UCSD-AML1 (cell line): ENCODE results near the gene LYST.
"Not testable (repeated sequence)": the region's sequence is repeated elsewhere in the genome, so short reads cannot be mapped to it uniquely, and the experiment has no call there.

Experiments used
- DNase-seq: peaks from one replicate; lab custom pipeline; 2025; ENCODE audit not compliant: unreplicated experiment; lab: John Stamatoyannopoulos, UW

Gene LYST

DNA sequence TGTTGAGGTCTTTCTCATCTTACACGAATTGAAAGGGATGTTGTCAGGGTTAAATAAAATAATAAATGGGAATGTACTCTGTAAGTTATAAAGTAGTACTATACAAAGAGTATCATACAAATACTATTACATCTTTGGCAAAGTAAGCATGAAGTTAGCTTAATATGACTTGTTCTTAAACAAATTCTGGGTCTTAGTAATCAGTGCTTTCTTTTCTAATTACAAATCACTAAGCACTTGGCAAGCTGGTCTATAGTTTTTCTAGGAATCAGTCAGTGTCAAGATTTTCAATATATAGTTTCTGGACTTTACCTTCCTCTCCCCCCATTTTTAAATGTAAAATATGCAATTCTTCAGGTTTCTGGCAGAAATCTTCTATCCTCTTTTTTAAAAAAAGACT, 6.9 kb downstream of the LYST start:
- DNase-seq: no peak

DNA sequence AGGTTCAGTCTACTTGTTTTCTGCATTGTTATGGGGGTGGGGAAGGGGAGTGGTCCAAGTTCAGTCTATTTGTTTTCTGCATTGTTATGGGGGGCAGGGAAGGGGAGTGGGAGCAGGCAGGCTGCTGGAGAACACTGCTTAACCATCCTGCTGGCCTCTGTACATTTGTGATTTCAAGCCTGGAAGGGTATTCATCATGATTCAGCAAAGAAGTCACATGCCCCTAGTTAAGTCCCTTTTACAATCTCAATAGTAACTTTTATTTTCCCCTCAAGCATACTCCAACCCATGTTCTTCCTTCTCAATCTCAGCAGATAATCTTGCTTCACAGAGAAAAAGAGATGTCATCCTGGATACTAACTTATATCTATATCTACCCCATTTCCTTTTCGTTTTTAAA, 7.9 kb downstream of the LYST start:
- DNase-seq: no peak

DNA sequence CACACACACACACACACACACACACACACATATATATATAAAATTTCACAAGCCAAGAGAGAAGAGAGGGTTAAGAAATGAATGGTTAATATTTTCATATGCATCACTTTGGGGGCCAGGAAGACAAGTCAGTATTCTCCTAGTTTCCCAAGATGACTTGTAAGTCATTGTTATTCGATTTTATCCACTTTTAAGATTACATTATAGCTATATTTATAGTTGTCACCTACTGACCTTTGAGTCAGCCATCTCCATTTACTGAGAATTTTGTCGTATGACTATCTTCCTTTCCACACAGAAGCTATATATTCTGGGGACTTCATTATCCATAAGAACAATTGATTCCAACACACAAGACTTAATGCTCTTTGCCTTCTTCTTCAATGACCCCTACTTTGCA, 8.9 kb downstream of the LYST start:
- no peak for DNase-seq

DNA sequence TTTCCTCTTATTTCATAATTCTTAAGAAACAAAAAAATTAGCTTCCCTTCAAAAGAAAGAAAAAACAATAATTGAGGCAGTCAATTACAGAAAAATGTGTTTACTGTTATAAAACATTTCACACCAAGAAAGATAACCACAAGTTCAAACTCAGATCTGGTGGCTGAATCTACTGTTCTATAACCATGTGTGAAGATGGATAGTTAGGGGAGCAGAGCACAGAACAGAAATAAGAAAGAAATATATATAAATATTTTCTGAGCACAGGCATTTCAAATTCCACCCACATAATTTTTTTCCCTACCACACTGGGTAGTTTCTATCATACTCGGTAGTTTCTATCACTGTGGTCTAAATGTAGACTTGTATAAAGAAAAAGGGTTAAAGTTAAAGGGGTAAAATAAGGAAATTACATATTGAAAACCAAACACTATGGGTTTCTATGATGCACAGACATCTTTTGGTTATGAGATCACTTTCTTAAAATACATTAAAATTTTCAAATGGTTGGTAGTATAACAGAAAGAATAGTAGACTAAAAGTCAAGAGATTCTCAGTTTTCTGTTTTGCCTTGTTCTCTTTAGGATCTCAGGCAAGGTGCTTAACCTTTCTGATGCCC, 10.8 kb downstream of the LYST start:
- no peak for DNase-seq

DNA sequence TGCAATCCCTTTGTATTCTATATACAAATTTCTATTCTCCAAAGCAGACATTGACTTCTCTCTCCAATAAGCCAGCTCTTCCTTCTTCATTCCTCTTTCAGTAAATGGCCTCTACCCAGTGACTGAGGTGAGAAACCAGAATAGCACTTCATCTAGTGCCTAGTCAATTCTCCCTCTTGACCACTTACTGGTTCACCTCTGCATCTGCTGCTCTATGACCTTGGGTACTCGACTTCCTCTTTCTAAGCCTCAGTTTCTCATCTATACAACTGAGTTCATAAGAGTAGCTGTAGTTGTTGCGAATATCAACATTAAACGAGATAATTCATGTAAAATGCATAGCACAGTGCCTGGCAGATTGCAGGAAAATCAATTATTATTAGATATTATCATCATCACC, 12.4 kb downstream of the LYST start:
- DNase-seq: no peak

DNA sequence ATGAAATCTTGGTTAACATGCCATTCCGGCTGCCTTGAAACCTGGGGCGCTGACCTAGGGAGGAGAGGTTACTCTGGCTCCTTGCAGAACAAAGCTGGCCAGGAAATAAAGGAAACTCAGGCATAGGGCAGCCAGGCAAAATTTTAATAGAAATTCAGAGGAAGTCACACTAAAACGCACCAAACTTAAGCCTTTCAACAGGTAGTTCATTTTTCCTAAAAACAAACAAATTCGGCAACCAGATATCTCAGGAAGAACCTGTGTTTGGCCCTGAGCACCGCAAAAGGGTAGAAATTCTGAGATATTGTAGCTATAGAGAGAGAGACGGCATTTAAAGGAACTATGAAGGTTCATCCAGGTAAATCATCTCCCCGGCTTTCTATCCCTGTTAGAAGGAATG, 13.1 kb downstream of the LYST start:
- DNase-seq: no peak

DNA sequence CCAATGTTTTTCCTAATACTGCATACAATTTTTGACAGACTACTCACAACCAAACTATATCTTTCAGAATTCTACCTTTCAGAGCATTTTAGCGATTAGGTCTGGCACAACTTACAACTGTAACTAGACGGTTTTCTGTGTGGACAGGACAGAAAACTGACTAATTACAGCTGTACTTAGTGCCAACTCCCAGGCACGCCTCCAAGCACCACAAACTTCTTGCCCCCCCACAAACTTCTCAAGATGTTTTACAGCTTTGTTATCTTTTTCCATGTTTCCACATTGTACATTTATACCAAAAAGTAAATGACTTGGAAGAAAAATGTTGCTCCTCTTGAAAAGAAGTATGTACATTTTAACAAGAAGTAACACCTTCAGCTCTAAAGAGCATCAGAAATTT, 13.8 kb downstream of the LYST start:
- no peak for DNase-seq

DNA sequence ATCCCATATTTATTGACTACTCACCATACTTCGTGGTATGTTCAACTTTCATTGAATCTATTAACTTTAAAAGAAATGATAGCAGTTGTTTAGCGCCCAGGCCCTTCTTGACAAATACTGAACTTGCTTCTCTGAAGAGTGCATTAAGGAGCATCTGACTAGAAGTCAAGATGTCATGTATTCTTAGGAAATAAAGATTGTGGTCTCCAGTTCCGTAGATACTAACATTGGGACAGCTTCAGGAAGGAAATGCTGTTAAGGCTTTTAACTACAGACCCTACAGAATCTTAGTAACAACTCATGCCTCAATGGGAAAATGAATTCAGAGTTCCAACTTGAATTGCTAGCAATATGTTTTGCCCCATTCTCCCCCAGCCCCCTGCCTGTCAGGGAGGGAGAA, 14.8 kb downstream of the LYST start:
- DNase-seq: no peak

DNA sequence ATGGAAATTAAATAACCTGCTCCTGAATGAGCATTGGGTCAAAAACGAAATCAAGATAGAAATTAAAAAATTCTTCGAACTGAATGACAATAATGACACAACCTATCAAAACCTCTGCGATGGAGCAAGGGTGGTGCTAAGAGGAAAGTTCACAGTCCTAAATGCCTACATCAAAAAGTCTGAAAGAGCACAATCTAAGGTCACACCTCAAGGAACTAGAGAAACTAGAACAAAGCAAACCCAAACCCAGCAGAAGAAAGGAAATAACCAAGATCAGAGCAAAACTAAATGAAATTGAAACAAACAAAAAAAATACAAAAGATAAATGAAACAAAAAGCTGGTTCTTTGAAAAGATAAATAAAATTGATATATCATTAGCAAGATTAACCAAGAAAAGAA, 18.5 kb downstream of the LYST start:
- not testable (repeated sequence) for DNase-seq

DNA sequence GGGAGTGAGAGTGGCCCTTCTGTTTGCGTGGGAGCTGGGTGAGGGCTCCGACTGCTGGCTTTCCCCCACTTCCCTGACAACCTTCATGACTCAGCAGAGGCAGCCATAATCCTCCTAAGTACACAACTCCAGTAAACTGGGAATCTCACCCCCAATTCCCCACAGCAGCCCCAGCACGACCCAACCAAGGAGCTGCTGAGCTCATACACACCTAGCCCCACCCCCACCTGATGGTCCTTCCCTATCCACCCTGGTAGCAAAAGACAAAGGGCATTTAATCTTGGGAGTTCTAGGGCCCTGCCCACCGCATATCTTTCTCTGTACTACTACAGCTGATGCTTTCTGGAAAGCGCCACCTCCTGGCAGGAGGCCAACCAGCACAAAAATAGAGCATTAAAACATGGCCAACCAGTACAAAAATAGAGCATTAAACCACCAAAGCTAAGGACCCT, 21.0 kb downstream of the LYST start:
- not testable (repeated sequence) for DNase-seq

DNA sequence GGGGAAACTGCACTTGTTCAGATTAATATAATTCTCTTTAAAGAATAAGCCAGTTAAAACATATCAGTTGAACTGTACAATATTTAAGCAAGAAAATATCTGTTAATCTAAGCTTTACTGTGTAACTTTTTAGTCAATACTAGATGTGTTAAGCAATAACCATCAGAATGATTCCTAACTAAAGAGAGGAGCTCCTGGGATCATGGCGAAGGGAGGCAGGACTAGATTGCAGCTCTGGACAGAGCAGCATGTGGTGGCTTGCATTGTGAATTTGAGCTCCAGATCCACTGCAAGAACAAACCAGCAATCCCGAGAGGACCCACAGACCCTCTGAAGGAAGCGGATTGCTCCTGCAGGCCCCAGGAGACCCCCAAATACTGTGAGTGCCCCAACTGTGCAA, 21.9 kb downstream of the LYST start:
- no peak for DNase-seq

DNA sequence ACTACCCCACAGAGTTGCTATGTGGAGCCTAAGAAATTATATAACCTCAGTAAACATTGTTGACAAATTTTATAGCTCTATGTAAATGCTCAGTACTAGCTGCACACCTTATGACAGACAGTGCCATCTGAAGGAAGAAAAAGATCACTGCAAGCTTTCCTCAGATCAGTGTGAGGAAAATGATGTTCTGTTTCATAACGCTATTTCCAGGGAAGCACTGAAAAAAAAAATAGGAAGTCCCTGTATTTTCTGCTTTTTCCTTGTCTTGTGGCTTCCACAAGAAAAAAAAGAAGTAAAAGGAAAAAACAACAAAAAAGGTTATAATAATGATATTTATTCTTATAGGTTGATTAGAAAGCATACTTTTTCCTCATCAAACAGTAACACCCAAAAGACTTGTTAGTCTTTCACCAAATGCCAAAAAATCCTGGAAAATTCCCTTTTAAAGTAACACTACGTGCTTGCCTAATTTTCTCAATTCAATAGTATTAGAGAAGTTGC, 23.2 kb downstream of the LYST start:
- no peak for DNase-seq

DNA sequence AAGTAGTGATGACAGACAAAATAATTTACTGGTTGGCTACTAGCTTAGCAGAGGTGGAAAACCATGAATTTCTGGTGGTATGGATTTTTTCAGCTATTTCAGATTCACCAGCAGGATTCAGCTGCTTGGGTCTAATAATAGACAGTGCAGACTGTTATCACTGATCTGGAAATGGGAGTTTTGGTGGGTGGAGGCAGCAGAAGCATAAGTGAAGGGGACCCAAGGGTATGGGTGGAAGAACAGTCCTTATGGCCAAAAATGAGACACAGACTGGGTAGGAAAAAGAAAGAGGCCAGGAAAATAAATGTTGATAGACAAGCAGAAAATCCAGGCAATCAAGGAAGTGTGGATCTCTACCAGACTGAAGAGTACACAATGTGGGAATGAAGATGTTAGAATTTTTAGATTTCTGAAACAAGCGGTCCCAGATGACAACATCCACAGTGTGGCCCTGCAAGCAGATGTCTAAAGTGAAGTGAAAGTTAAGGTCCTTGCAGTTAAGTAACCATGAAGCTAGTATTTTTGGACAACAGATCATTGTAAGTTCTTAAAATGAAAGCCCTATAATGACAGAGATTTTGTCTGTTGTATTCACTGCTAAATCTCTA, 24.7 kb downstream of the LYST start:
- DNase-seq: no peak

DNA sequence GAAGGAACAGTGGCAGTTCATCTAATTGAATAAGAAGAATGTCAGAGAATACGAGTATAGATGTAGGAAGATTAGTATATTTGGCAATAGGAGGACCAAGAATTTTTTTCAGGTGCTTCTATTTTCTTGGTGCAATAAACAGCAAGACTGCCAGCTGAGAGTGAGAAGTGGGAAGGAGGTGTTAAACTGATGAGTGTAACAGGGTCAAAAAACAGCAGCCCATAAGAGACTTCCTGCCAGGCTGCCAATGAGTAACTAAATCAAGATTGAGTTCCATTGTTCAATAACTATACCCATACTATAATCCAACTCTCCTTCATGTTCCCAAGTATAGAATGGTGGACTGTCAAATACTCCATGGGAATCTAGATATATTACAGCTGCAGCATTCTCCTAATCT, 28.7 kb downstream of the LYST start:
- no peak for DNase-seq

DNA sequence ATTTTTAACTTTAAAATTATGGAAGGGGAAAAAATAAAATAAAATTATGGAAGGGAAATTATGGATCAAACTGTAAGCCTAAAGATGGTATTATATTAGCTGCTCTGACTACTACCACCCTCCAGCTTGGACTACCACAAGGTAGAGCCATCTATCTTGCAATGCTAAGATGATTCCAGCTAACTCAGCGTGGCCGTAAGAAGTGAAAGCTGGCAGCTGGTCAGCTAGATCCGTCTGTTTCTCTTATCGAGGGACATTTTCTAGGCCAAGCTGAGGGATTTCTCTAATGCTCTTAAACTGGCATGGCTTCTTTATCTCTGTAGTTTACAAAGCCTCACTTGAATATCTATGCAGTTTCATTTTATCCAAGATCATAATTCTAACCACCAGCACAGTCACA, 31.5 kb downstream of the LYST start:
- no peak for DNase-seq

DNA sequence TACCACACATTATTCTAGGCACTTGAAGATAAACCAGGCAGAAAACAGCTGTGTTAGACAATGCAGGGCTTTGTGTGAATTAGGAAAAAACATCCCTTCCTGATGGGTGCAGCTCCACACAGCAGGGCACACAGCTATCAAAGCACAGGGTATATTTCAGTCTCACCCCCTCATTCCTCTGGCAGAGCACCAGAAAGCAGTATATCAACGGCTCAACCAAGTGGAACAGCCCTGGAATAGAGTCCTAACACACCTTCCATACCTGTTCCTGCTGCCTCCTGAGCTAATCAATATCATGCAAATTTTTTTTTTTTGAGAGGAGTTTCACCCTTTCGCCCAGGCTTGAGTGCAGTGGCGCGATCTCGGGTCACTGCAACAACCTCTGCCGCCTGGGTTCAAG, 32.1 kb downstream of the LYST start:
- no peak for DNase-seq

DNA sequence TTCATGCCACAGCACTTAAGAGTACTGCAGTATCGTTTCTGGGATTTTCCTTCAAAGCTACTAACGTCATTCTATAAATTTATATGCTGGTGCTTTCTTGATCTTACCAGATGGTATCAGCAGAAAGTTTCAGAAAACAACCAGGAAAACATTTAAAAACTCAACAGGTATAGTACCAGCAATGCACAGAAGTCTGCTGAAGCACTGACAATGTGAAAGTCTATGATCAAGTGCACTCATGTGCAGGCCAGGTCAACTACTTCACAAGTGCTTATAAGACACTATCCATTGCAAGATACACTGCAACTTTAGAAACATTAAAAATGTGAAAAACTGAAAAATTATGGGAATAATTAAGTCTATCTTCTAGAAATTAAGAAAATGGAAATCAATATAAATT, 34.7 kb downstream of the LYST start:
- DNase-seq: no peak

DNA sequence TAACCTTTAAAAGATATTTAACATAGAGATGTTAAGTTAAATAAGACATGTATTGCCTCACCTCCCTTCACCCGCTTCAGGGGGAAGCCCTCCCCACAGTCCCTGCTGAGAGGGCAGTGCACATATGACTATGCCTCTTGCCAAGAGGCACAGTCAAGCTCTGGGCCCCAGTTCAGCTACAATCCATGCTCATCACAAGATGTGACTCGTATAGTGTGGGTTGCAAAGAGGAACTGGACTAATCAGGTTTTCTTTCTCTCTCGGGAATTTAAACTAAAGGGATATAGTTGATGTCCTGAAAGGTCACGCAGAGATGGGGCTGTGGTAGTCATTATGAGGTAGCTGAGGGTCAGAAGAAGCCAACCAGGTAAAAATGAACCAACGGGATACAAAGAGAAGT, 35.6 kb downstream of the LYST start:
- DNase-seq: no peak

DNA sequence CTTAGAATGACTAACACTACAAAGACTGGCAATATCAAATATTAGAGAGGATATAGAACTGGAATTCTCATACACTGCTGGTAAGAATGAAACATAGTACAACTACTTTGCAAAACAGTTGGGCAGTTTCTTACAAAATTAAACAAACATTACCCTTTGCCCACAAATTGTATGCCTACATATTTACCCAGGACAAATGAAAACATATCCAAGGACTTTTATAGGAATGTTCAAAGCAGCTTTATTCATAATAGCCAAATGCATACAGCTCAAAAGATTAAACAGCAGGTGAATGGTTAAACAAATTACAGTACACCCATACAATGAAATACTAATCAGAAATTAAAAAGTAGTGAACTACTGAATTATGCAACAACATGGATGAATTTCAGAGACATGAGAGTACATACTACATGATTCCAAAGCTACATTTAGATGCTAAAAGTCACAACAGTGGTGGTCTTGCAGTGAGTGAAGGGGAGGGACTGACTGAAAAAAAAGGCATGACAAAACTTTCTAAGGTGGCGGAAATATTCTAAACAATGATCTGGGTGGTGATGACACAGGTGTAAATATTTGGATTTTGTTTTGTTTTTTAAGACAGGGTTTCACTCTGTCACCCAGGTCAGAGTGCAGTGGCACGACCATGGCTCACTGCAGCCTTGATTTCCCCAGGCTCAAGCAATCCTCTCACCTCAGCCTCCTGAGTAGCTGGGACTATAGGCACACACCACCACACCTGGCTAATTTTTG, 40.4 kb downstream of the LYST start:
- DNase-seq: no peak

DNA sequence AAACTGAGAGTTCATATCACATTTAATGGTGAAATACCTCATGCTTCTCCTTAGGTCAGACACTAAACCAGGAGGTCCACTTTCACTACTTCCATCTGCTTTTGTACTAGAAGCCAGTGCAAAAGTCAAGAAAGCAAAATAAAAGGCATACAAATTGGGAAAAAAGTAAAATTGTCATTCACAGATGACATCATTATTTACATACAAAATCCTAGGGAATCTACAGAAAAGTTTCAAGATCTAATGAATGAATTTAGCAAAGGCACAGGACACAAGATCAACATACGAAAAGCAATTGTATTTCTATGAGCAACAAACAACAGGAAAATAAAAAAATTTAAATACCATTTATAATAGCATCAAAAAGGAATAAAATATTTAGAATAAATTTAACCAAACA, 41.5 kb downstream of the LYST start:
- no peak for DNase-seq

DNA sequence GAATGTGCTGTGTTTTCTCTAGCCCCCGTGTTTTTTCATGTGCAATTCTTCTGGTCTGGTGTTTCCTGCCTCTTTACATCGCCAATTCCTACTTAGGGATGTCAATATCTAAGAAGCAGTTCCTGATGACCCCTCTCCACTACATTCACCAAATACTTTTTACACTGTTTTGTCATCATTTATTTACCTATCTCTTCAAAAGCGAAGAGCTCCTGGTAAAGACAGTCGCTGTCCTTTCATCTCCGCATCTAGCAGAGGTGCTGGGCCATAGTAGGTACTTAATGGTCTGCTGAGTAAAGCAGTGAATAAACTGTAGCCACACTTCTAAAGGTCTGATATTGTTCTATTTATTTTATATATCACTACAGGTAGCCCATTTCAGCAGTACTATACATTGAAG, 43.0 kb downstream of the LYST start:
- no peak for DNase-seq

DNA sequence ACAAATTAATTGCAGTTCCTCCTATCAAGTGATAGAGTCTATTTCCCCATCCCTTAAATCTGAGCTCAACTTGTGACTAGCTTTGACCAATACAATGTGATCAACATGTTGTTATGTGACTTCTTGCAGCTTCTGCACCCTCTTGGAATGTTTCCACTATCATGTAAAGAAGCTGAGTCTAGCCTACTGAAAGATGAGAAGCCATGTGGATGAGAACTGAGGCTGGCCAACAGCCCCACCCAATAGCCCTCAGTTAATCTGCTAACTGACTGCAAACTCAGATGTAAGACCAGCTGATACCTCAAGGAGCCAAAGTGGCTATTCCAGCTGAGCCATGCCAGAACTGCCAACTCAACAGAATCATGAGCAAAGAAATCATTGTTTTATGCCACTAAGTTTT, 44.0 kb downstream of the LYST start:
- no peak for DNase-seq
